Keratinocyte (primary cell): ENCODE measurements around the gene DRG2.

ENCODE experiments used
- CTCF ChIP-seq, 3 experiments: IDR thresholded peaks in 1 of 3; conservative IDR thresholded peaks in 1 of 3; optimal IDR thresholded peaks in 1 of 3; 2 replicates in 2 of 3; 3 replicates in 1 of 3; pipeline versions ENCODE3 to v1.5.1; 2011; ENCODE audit warnings: low read length in 3 of 3, mild to moderate bottlenecking in 3 of 3, moderate library complexity in 2 of 3, control low read depth in 1 of 3, inconsistent platforms in 1 of 3; ENCODE audit not compliant: insufficient read depth in 2 of 3; ENCODE audit errors: extremely low read depth in 1 of 3
- EZH2 ChIP-seq: IDR thresholded peaks from one replicate; pipeline ENCODE4 v1.6.1; 2012; ENCODE audit warnings: inconsistent platforms, mild to moderate bottlenecking, low read length, moderate library complexity

GRCh38 chr17:18044609-18045008, 43.1 kb upstream of the DRG2 start:
- TF ChIP-seq CTCF (optimal IDR thresholded peaks at IDR 0.05 in 1 of 3, IDR thresholded peaks at IDR 0.05 in 1 of 3, conservative IDR thresholded peaks at IDR 0.05 in 1 of 3; ENCODE audit: extremely low read depth in 1 of 3, insufficient read depth in 2 of 3, low read length in 3 of 3): no peak
- no peak for TF ChIP-seq EZH2
